Measurements from ENCODE around the gene GALNT14.

DNA sequence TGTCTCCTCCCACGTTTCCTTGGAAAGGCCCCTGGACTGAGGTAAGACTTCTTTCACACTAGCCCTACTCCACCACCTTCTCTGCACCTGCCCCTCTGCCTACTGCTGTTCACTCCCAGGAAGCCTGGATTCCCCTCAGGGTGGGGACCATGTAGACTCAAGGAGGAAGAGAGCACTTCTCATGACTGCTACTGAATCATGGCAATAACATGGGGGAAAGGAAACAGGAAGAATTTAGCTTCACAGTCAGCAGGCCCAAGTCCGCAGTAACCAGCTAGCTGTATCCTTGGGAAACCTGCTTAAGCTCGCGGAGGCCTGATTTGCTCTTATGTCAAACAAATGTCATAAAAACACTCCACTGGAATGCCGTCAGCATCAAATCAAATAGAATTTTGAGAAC, 204.7 kb downstream of the GALNT14 start:
- TF ChIP-seq JUND (IDR thresholded peaks at IDR 0.05; ENCODE audit: low read depth, low read length) (no peak), DPF2 (IDR thresholded peaks at IDR 0.05) (no peak), TCF7 (IDR thresholded peaks at IDR 0.05; ENCODE audit: borderline replicate concordance) (no peak)
- TF ChIP-seq, protein P1, sequence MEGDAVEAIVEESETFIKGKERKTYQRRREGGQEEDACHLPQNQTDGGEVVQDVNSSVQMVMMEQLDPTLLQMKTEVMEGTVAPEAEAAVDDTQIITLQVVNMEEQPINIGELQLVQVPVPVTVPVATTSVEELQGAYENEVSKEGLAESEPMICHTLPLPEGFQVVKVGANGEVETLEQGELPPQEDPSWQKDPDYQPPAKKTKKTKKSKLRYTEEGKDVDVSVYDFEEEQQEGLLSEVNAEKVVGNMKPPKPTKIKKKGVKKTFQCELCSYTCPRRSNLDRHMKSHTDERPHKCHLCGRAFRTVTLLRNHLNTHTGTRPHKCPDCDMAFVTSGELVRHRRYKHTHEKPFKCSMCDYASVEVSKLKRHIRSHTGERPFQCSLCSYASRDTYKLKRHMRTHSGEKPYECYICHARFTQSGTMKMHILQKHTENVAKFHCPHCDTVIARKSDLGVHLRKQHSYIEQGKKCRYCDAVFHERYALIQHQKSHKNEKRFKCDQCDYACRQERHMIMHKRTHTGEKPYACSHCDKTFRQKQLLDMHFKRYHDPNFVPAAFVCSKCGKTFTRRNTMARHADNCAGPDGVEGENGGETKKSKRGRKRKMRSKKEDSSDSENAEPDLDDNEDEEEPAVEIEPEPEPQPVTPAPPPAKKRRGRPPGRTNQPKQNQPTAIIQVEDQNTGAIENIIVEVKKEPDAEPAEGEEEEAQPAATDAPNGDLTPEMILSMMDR (IDR thresholded peaks at IDR 0.05 in 2 of 3, conservative IDR thresholded peaks at IDR 0.05 in 1 of 3; ENCODE audit: control insufficient read depth in 2 of 3, extremely low read depth in 1 of 3, insufficient read depth in 1 of 3, low read depth in 3 of 3, low read length in 3 of 3), result no peak
